Stimulated activated CD8-positive, alpha-beta memory T cell treated with anti-CD3 and anti-CD28 coated beads, Interleukin-12 subunit alpha, Interleukin-12 subunit beta, amount 100 ng/mL, for 1 hour (primary cell): ENCODE results near the gene PAX6.

ENCODE experiments used
- DNase-seq: peaks from one replicate; pipeline ENCODE4 v3.0.0-alpha.2; 2020; ENCODE audit warnings: low read depth

PAX6 gene

GRCh38 chr11:31798057-31798553 lies 13.0 kb downstream of the PAX6 start:
- DNase-seq: no peak

- no peak for DNase-seq
These were observed 13.7 kb downstream of the PAX6 start for GRCh38 chr11:31797190-31798056.

- no peak for DNase-seq
These were observed 14.5 kb downstream of the PAX6 start for GRCh38 chr11:31796499-31797189.

GRCh38 chr11:31795706-31796498 lies 15.2 kb downstream of the PAX6 start:
- no peak for DNase-seq

GRCh38 chr11:31794548-31794947 lies 16.6 kb downstream of the PAX6 start:
- no peak for DNase-seq

GRCh38 chr11:31793264-31793663 lies 17.9 kb downstream of the PAX6 start:
- DNase-seq: no peak

- DNase-seq: no peak
These were observed 18.7 kb downstream of the PAX6 start for GRCh38 chr11:31792456-31792855.

GRCh38 chr11:31792036-31792435 lies 19.1 kb downstream of the PAX6 start:
- no peak for DNase-seq

- no peak for DNase-seq
These were observed 20.5 kb downstream of the PAX6 start for GRCh38 chr11:31790649-31791048.

GRCh38 chr11:31788085-31788484 lies 23.0 kb downstream of the PAX6 start:
- DNase-seq: no peak

- no peak for DNase-seq
These were observed 24.0 kb downstream of the PAX6 start for GRCh38 chr11:31786996-31787685.

GRCh38 chr11:31784611-31785010 lies 26.5 kb downstream of the PAX6 start:
- DNase-seq: no peak

- DNase-seq: no peak
These were observed 27.9 kb downstream of the PAX6 start for GRCh38 chr11:31783252-31783651.

- DNase-seq: no peak
These were observed 28.9 kb downstream of the PAX6 start for GRCh38 chr11:31782257-31782656.

GRCh38 chr11:31780480-31780971 lies 30.6 kb downstream of the PAX6 start:
- DNase-seq: no peak

GRCh38 chr11:31780078-31780477 lies 31.0 kb downstream of the PAX6 start:
- DNase-seq: no peak

- DNase-seq: no peak
These were observed 31.7 kb downstream of the PAX6 start for GRCh38 chr11:31779374-31779791.

GRCh38 chr11:31772412-31772811 lies 38.7 kb downstream of the PAX6 start:
- DNase-seq: no peak

GRCh38 chr11:31770011-31770700 lies 41.0 kb downstream of the PAX6 start:
- DNase-seq: no peak

- no peak for DNase-seq
These were observed 42.1 kb downstream of the PAX6 start for GRCh38 chr11:31768749-31769640.
